Measurements from ENCODE around the gene HADHA.

The HADHA gene

DNA sequence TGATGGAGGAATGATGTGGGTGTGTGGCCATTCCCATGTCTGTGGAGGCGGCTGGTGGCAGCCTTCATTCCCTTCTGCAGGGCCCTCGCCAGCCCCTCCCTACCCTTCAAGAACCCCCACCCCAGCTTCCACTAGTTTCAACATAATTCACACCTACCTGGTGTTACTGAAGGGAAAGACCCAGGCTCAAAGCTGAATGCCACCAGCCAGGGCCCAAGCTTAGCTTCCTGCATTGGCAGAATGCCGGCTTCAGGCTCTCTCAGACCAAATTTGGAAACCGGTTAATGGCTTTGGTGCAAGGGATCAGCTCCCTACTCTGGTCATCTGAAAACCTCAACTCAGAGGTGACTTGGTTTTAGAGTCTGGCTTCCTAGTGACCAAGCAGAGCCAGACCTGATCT, 54.7 kb downstream of the HADHA start:
- H2AFZ ChIP-seq (ENCODE audit: low read length) = no peak overlapping the region
- H3K9me3 ChIP-seq (replicated peaks; ENCODE audit: insufficient read depth, low read length) = no peaks in the 10 kb centered on the region
- H3F3A ChIP-seq (ENCODE audit: insufficient read depth, low read length) = no peaks in the 10 kb centered on the region
- TF ChIP-seq, protein P1, sequence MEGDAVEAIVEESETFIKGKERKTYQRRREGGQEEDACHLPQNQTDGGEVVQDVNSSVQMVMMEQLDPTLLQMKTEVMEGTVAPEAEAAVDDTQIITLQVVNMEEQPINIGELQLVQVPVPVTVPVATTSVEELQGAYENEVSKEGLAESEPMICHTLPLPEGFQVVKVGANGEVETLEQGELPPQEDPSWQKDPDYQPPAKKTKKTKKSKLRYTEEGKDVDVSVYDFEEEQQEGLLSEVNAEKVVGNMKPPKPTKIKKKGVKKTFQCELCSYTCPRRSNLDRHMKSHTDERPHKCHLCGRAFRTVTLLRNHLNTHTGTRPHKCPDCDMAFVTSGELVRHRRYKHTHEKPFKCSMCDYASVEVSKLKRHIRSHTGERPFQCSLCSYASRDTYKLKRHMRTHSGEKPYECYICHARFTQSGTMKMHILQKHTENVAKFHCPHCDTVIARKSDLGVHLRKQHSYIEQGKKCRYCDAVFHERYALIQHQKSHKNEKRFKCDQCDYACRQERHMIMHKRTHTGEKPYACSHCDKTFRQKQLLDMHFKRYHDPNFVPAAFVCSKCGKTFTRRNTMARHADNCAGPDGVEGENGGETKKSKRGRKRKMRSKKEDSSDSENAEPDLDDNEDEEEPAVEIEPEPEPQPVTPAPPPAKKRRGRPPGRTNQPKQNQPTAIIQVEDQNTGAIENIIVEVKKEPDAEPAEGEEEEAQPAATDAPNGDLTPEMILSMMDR (IDR thresholded peaks at IDR 0.05; ENCODE audit: low read length) = no peak
- no peak for TF ChIP-seq EZH2phosphoT487 (IDR thresholded peaks at IDR 0.05; ENCODE audit: low read length)
- DNase-seq = no peak
- H3K4me1 ChIP-seq (ENCODE audit: low read length) = no peaks in the 10 kb centered on the region
- H3K4me2 ChIP-seq (ENCODE audit: low read depth, low read length) = no peak overlapping the region
- H3K9me2 ChIP-seq (replicated peaks; ENCODE audit: insufficient read depth, low read length) = no peaks in the 10 kb centered on the region
- H4K20me1 ChIP-seq (ENCODE audit: insufficient read depth, low read length) = no peaks in the 10 kb centered on the region
- no peak overlapping the region for H3K9ac ChIP-seq (ENCODE audit: low read length)
- no peaks in the 10 kb centered on the region for H3K79me2 ChIP-seq (ENCODE audit: low read length)
- H3K36me3 ChIP-seq (replicated peaks; ENCODE audit: insufficient read depth, low read length) = no peaks in the 10 kb centered on the region
- H3K27ac ChIP-seq (ENCODE audit: low read length) = no peak overlapping the region
- H3K4me3 ChIP-seq (ENCODE audit: low read length) = no peak overlapping the region
- peaks cover 10% of the 10 kb centered on the region for H3K27me3 ChIP-seq (replicated peaks; ENCODE audit: insufficient read depth, low read length)

GRCh38 chr2:26189123-26189522, 55.3 kb downstream of the HADHA start:
- no peak for DNase-seq
- Histone ChIP-seq H3K9me2 (replicated peaks; ENCODE audit: insufficient read depth, low read length) (no peaks in the 10 kb centered on the region), H3K4me3 (ENCODE audit: low read length) (no peak overlapping the region), H3K9me3 (replicated peaks; ENCODE audit: insufficient read depth, low read length) (no peaks in the 10 kb centered on the region), H3K4me1 (ENCODE audit: low read length) (0 out of 2 replicates have a peak, but pooled peaks cover 2% of the 10 kb centered on the region), H3F3A (ENCODE audit: insufficient read depth, low read length) (no peaks in the 10 kb centered on the region), H3K27me3 (replicated peaks; ENCODE audit: insufficient read depth, low read length) (peaks cover 10% of the 10 kb centered on the region), H3K27ac (ENCODE audit: low read length) (no peak overlapping the region), H3K79me2 (ENCODE audit: low read length) (no peaks in the 10 kb centered on the region), H3K4me2 (ENCODE audit: low read depth, low read length) (no peak overlapping the region), H4K20me1 (ENCODE audit: insufficient read depth, low read length) (no peaks in the 10 kb centered on the region), H3K9ac (ENCODE audit: low read length) (no peak overlapping the region), H3K36me3 (replicated peaks; ENCODE audit: insufficient read depth, low read length) (no peaks in the 10 kb centered on the region), H2AFZ (ENCODE audit: low read length) (no peak overlapping the region)
- TF ChIP-seq, protein P1 (IDR thresholded peaks at IDR 0.05; ENCODE audit: low read length) = no peak
- TF ChIP-seq EZH2 (optimal IDR thresholded peaks at IDR 0.05; ENCODE audit: low read depth, low read length) (no peak), EZH2phosphoT487 (IDR thresholded peaks at IDR 0.05; ENCODE audit: low read length) (no peak)

DNA sequence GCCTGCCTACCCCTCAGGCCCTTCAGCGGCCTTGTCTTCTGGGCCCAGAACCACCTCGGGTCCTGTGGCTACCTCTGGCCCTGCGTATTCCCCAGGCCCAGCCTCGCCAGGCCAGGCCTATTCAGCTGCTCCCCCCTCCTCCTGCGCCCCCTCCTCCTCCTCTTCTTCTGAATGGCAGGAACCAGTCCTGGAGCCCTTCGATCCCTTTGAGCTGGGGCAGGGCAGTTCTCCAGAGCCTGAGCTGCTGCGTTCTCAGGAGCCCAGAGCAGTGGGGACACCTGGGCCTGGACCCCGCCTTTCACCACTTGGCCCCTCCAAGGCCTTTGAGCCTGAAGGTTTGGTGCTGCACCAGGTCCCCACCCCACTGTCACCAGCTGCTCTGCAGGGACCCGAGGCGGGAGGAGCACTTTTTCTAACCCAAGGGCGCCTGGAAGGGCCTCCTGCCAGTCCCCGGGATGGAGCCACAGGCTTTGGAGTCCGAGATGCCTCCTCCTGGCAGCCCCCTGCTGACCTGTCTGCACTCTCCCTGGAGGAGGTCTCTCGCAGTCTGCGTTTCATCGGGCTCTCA, 56.8 kb downstream of the HADHA start:
- H4K20me1 ChIP-seq (ENCODE audit: insufficient read depth, low read length) = no peaks in the 10 kb centered on the region
- H3K36me3 ChIP-seq (replicated peaks; ENCODE audit: insufficient read depth, low read length) = no peaks in the 10 kb centered on the region

More for the DNA sequence above, 56.8 kb downstream of the HADHA start:
- Histone ChIP-seq H3K4me2 (ENCODE audit: low read depth, low read length) (no peak overlapping the region), H2AFZ (ENCODE audit: low read length) (no peak overlapping the region), H3K9me2 (replicated peaks; ENCODE audit: insufficient read depth, low read length) (no peaks in the 10 kb centered on the region), H3K9me3 (replicated peaks; ENCODE audit: insufficient read depth, low read length) (no peaks in the 10 kb centered on the region), H3K9ac (ENCODE audit: low read length) (no peak overlapping the region), H3K79me2 (ENCODE audit: low read length) (no peaks in the 10 kb centered on the region), H3K4me3 (ENCODE audit: low read length) (no peak overlapping the region), H3F3A (ENCODE audit: insufficient read depth, low read length) (no peaks in the 10 kb centered on the region), H3K27ac (ENCODE audit: low read length) (no peak overlapping the region), H3K4me1 (ENCODE audit: low read length) (0 out of 2 replicates have a peak, but pooled peaks cover 2% of the 10 kb centered on the region), H3K27me3 (replicated peaks; ENCODE audit: insufficient read depth, low read length) (peaks cover 10% of the 10 kb centered on the region)
- TF ChIP-seq EZH2 (optimal IDR thresholded peaks at IDR 0.05; ENCODE audit: low read depth, low read length) = no peak
- TF ChIP-seq EZH2phosphoT487 (IDR thresholded peaks at IDR 0.05; ENCODE audit: low read length) = no peak
- TF ChIP-seq, protein P1 (IDR thresholded peaks at IDR 0.05; ENCODE audit: low read length) = no peak
- DNase-seq = no peak
